Muscle layer of duodenum (tissue), 2 donors: ENCODE results near the gene CPXM1.
A peak's percentile ranks its signal among the peaks of the same experiment; 100 is the strongest.

Source experiments
- H3K27ac ChIP-seq: one replicate; pipeline ENCODE4 v1.7.0; 2013; ENCODE audit warnings: mild to moderate bottlenecking, low read length
- H3K27me3 ChIP-seq: one replicate; pipeline ENCODE4 v1.7.0; 2013; ENCODE audit warnings: low read depth, mild to moderate bottlenecking, control low read depth, low read length
- H3K36me3 ChIP-seq, 2 donors: one replicate each; pipeline ENCODE4 v1.7.0; 2013; ENCODE audit warnings: low read length in 2 of 2, control low read depth in 1 of 2, mild to moderate bottlenecking in 1 of 2; ENCODE audit not compliant: insufficient read depth in 2 of 2, control insufficient read depth in 1 of 2
- H3K4me1 ChIP-seq, 2 donors: one replicate each; pipeline ENCODE4 v1.7.0; 2013; ENCODE audit warnings: low read length in 2 of 2, mild to moderate bottlenecking in 2 of 2, control low read depth in 1 of 2, moderate library complexity in 1 of 2; ENCODE audit not compliant: insufficient read depth in 2 of 2, control insufficient read depth in 1 of 2
- H3K4me3 ChIP-seq, 2 donors: one replicate each; pipeline ENCODE4 v1.7.0; 2013; ENCODE audit warnings: low read length in 2 of 2, low read depth in 1 of 2, mild to moderate bottlenecking in 1 of 2
- H3K9me3 ChIP-seq, 2 donors: one replicate each; pipeline ENCODE4 v1.7.0; 2013; ENCODE audit warnings: low read length in 2 of 2, control low read depth in 1 of 2, mild to moderate bottlenecking in 1 of 2; ENCODE audit not compliant: control insufficient read depth in 1 of 2
- donor health status: healthy.

Gene CPXM1

GRCh38 chr20:2800521-2801285 is at the start of gene CPXM1:
CPXM1 (minus strand) TSS chr20:2800627; CDS start chr20:2800572, 55 bp downstream.
- H3K27me3 ChIP-seq: peaks cover 30% of the 10 kb centered on the region
- H3K4me3 ChIP-seq: peak within 1 kb of the TSS; percentile 42 to 61

GRCh38 chr20:2849529-2849928 is 49.1 kb upstream of the CPXM1 start:
- Histone ChIP-seq H3K36me3 (peaks cover 0 to 4% of the 10 kb centered on the region in 2 donors), H3K27ac (no peak overlapping the region), H3K4me3 (no peak overlapping the region), H3K9me3 (no peaks in the 10 kb centered on the region), H3K4me1 (peaks cover 0 to 3% of the 10 kb centered on the region in 2 donors), H3K27me3 (no peaks in the 10 kb centered on the region)

More at GRCh38 chr20:2800521-2801285, at the start of gene CPXM1:
- Histone ChIP-seq H3K27ac (no peak within 1 kb of the TSS), H3K4me1 (peaks cover 6 to 21% of the 10 kb centered on the region in 2 donors), H3K36me3 (no peaks in the 10 kb centered on the region), H3K9me3 (no peaks in the 10 kb centered on the region)

- Histone ChIP-seq H3K9me3 (no peaks in the 10 kb centered on the region), H3K4me1 (peaks cover 0 to 3% of the 10 kb centered on the region in 2 donors)
These were observed 47.4 kb upstream of the CPXM1 start for GRCh38 chr20:2847802-2848201.

GRCh38 chr20:2846698-2847097 is 46.3 kb upstream of the CPXM1 start:
- no peaks in the 10 kb centered on the region for H3K27me3 ChIP-seq
- H3K36me3 ChIP-seq: peaks cover 0 to 6% of the 10 kb centered on the region in 2 donors
- H3K4me3 ChIP-seq: no peak overlapping the region
- no peak overlapping the region for H3K27ac ChIP-seq
- no peaks in the 10 kb centered on the region for H3K9me3 ChIP-seq
- peaks cover 0 to 2% of the 10 kb centered on the region in 2 donors for H3K4me1 ChIP-seq

More at GRCh38 chr20:2847802-2848201, 47.4 kb upstream of the CPXM1 start:
- Histone ChIP-seq H3K27ac (no peak overlapping the region), H3K4me3 (no peak overlapping the region), H3K27me3 (no peaks in the 10 kb centered on the region), H3K36me3 (peaks cover 0 to 6% of the 10 kb centered on the region in 2 donors)

GRCh38 chr20:2845607-2846006 is 45.2 kb upstream of the CPXM1 start:
- no peaks in the 10 kb centered on the region for H3K27me3 ChIP-seq

GRCh38 chr20:2840967-2841531 is 40.6 kb upstream of the CPXM1 start:
- H3K9me3 ChIP-seq: no peaks in the 10 kb centered on the region
- H3K27me3 ChIP-seq: no peaks in the 10 kb centered on the region
- peak overlapping the region; percentile 81 for H3K27ac ChIP-seq
- H3K36me3 ChIP-seq: peaks cover 5 to 6% of the 10 kb centered on the region in 2 donors
- H3K4me3 ChIP-seq: peak overlapping the region; percentile 75 to 91
- peaks cover 4 to 13% of the 10 kb centered on the region in 2 donors for H3K4me1 ChIP-seq

More at GRCh38 chr20:2845607-2846006, 45.2 kb upstream of the CPXM1 start:
- no peak overlapping the region for H3K4me3 ChIP-seq
- H3K27ac ChIP-seq: no peak overlapping the region
- H3K9me3 ChIP-seq: no peaks in the 10 kb centered on the region
- peaks cover 0 to 6% of the 10 kb centered on the region in 2 donors for H3K36me3 ChIP-seq
- peaks cover 4 to 7% of the 10 kb centered on the region in 2 donors for H3K4me1 ChIP-seq

- Histone ChIP-seq H3K27me3 (no peaks in the 10 kb centered on the region), H3K4me3 (peak within 1 kb of the TSS; percentile 75 to 91), H3K27ac (peak within 1 kb of the TSS; percentile 82), H3K9me3 (no peaks in the 10 kb centered on the region), H3K4me1 (peaks cover 4 to 13% of the 10 kb centered on the region in 2 donors), H3K36me3 (peaks cover 5 to 11% of the 10 kb centered on the region in 2 donors)
These were observed 39.9 kb upstream of the CPXM1 start, which contains the start of the genes PCED1A and VPS16 for GRCh38 chr20:2840138-2840966. PCED1A (minus strand) TSS chr20:2840655; CDS start chr20:2839912, 743 bp downstream. VPS16 (plus strand) TSS chr20:2840745; CDS start chr20:2840775, 30 bp downstream.

GRCh38 chr20:2839732-2840137 is 39.3 kb upstream of the CPXM1 start:
- Histone ChIP-seq H3K36me3 (peaks cover 5 to 11% of the 10 kb centered on the region in 2 donors), H3K4me1 (peaks cover 4 to 13% of the 10 kb centered on the region in 2 donors), H3K4me3 (peak overlapping the region; percentile 67 to 91), H3K27ac (no peak overlapping the region), H3K27me3 (no peaks in the 10 kb centered on the region), H3K9me3 (no peaks in the 10 kb centered on the region)

- Histone ChIP-seq H3K27ac (no peak overlapping the region), H3K4me3 (peak overlapping the region; percentile 67 to 91), H3K9me3 (no peaks in the 10 kb centered on the region), H3K36me3 (peaks cover 5 to 7% of the 10 kb centered on the region in 2 donors), H3K27me3 (no peaks in the 10 kb centered on the region), H3K4me1 (peaks cover 4 to 13% of the 10 kb centered on the region in 2 donors)
These were observed 38.6 kb upstream of the CPXM1 start for GRCh38 chr20:2838847-2839671.

GRCh38 chr20:2838170-2838797 is 37.9 kb upstream of the CPXM1 start:
- peaks cover 5 to 7% of the 10 kb centered on the region in 2 donors for H3K36me3 ChIP-seq
- H3K4me3 ChIP-seq: no peak overlapping the region
- H3K9me3 ChIP-seq: no peaks in the 10 kb centered on the region
- peaks cover 4 to 13% of the 10 kb centered on the region in 2 donors for H3K4me1 ChIP-seq
- no peaks in the 10 kb centered on the region for H3K27me3 ChIP-seq
- H3K27ac ChIP-seq: no peak overlapping the region
